ENCODE measurements around the gene CFP. TPM values are rescaled to one million over a fixed set of nuclear protein-coding genes. Genes with fewer than 3 reads are reported as not detected.
A peak's percentile ranks its signal among the peaks of the same experiment; 100 is the strongest.

CFP gene
- total and polyA plus RNA-seq, 4 donors: 11.3 to 88.8 (median 23.0) TPM

DNA sequence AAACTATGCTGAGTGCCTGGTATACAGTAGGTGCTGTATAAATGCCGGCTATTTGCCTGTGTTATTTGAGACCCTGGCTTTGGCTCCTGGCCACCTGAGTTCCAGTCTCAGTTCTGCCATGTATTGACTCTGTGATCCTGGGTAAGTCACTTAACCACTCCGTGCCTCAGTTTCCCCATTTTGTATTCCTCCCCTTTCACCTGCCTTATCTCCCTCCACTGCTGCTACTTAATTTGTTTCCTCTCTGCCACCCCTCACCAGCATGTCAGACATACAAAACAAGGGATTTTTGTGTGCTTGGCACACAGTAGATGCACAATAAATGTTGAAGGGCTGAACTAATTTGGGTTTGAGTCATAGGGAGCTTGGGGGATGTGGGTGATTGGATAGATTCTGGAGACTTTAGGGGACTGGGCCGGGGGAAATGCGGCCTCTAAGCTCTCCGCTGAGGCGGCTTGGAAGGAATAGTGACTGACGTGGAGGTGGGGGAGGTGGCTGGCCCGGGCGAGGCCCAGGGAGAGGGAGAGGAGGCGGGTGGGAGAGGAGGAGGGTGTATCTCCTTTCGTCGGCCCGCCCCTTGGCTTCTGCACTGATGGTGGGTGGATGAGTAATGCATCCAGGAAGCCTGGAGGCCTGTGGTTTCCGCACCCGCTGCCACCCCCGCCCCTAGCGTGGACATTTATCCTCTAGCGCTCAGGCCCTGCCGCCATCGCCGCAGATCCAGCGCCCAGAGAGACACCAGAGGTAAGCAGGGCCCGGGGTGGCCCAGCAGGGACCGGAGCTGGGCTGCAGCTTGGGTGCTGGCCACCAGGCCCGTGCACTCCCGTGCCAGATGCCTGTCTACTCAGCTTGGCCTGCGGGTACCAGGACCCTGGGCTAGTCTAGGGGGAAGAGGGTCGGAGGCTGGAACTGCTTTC lies 47.7 kb downstream of the CFP start, which contains the start of gene TIMP1:
Gene TIMP1, plus strand, starts transcription at position 706 of the 917 bp plus-strand sequence. CDS start 980 bp downstream, outside the sequence.
- Histone ChIP-seq H3K4me1 (ENCODE audit: control insufficient read depth in 5 of 5, insufficient read depth in 5 of 5, low read length in 5 of 5) (peaks cover 0 to 14% (median 3%) of the 10 kb centered on the region in 5 donors), H3K27me3 (ENCODE audit: control insufficient read depth in 3 of 3, insufficient read depth in 3 of 3, low read length in 2 of 3) (no peaks in the 10 kb centered on the region), H3K27ac (ENCODE audit: low read depth in 1 of 2, low read length in 1 of 2) (peak within 1 kb of the TSS; percentile 81 to 87), H3K36me3 (ENCODE audit: control insufficient read depth in 4 of 4, insufficient read depth in 4 of 4, low read length in 4 of 4) (peaks cover 0 to 4% (median 0%) of the 10 kb centered on the region in 4 donors), H3K9ac (ENCODE audit: insufficient read depth in 1 of 2, low read length in 2 of 2) (peak within 1 kb of the TSS; percentile 61 to 63), H3K9me3 (ENCODE audit: control insufficient read depth in 4 of 4, insufficient read depth in 3 of 4, low read length in 3 of 4) (peaks cover 0 to 1% (median 0%) of the 10 kb centered on the region in 4 donors), H3K4me3 (peak within 1 kb of the TSS; percentile 55)
- ATAC-seq (ENCODE audit: insufficient read depth, low FRiP score): peak; percentile 81
- no peak for TF ChIP-seq CTCF (IDR thresholded peaks at IDR 0.05; ENCODE audit: control extremely low read depth, extremely low read depth)
- peak; percentile 90 to 94 (median 92) for DNase-seq
- 7 to 29% methylated on average over 19 to 28 of the region's 28 CpGs for WGBS, 2 donors

- no peak for TF ChIP-seq CTCF (IDR thresholded peaks at IDR 0.05; ENCODE audit: control extremely low read depth, extremely low read depth)
- Histone ChIP-seq H3K27me3 (ENCODE audit: control insufficient read depth in 3 of 3, insufficient read depth in 3 of 3, low read length in 2 of 3) (no peaks in the 10 kb centered on the region), H3K27ac (ENCODE audit: low read depth in 1 of 2, low read length in 1 of 2) (no peak overlapping the region), H3K36me3 (ENCODE audit: control insufficient read depth in 4 of 4, insufficient read depth in 4 of 4, low read length in 4 of 4) (no peaks in the 10 kb centered on the region), H3K4me1 (ENCODE audit: control insufficient read depth in 5 of 5, insufficient read depth in 5 of 5, low read length in 5 of 5) (peaks cover 0 to 20% (median 3%) of the 10 kb centered on the region in 5 donors), H3K4me3 (no peak overlapping the region), H3K9ac (ENCODE audit: insufficient read depth in 1 of 2, low read length in 2 of 2) (no peak overlapping the region), H3K9me3 (ENCODE audit: control insufficient read depth in 4 of 4, insufficient read depth in 3 of 4, low read length in 3 of 4) (peaks cover 0 to 4% (median 0%) of the 10 kb centered on the region in 4 donors)
- DNase-seq: peak in 1 of 3 donors; percentile 41
- 20 to 49% methylated on average over 9 of the region's 9 CpGs for WGBS, 2 donors
- ATAC-seq (ENCODE audit: insufficient read depth, low FRiP score): peak; percentile 36
These were observed 50.2 kb downstream of the CFP start for GRCh38 chrX:47579537-47579936.

DNA sequence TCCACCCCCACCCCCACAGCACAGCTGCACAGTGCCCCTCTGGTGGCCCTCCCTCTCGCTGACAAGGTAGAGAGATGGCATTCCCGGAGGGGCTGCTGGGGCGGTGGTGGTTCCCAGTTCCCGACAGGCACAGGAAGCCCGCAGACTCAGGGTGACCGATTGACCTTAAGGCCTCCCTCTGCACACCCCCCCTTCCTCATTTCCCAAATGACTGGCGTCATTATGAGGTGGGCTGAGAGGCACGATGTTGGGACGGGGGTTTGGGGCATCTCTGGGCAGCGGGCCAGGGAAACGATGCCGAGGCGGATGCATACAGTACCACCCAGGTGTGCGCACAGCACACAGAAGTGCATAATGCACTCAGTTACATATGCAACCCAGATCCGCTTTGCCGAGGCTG lies 51.0 kb downstream of the CFP start:
- Histone ChIP-seq H3K27me3 (ENCODE audit: control insufficient read depth in 3 of 3, insufficient read depth in 3 of 3, low read length in 2 of 3) (no peaks in the 10 kb centered on the region), H3K36me3 (ENCODE audit: control insufficient read depth in 4 of 4, insufficient read depth in 4 of 4, low read length in 4 of 4) (no peaks in the 10 kb centered on the region), H3K4me1 (ENCODE audit: control insufficient read depth in 5 of 5, insufficient read depth in 5 of 5, low read length in 5 of 5) (peaks cover 0 to 20% (median 3%) of the 10 kb centered on the region in 5 donors), H3K9ac (ENCODE audit: insufficient read depth in 1 of 2, low read length in 2 of 2) (no peak overlapping the region), H3K9me3 (ENCODE audit: control insufficient read depth in 4 of 4, insufficient read depth in 3 of 4, low read length in 3 of 4) (peaks cover 0 to 4% (median 0%) of the 10 kb centered on the region in 4 donors), H3K4me3 (no peak overlapping the region), H3K27ac (ENCODE audit: low read depth in 1 of 2, low read length in 1 of 2) (no peak overlapping the region)
- WGBS, 2 donors: 33 to 50% methylated on average over 14 to 16 of the region's 16 CpGs
- no peak for DNase-seq
- no peak for ATAC-seq (ENCODE audit: insufficient read depth, low FRiP score)
- TF ChIP-seq CTCF (IDR thresholded peaks at IDR 0.05; ENCODE audit: control extremely low read depth, extremely low read depth): no peak

Measured in lung (tissue), 12 donors.